Panc1 (cell line): ENCODE measurements around the gene STRADA.

Experiments
- CTCF ChIP-seq: fragments of 450-650 bp; IDR thresholded peaks from 2 replicates; pipeline ENCODE4 v1.5.1; 2017; ENCODE audit warnings: mild to moderate bottlenecking
- POLR2AphosphoS5 ChIP-seq: IDR thresholded peaks from 2 replicates; pipeline ENCODE4 v1.6.1; 2012; ENCODE audit warnings: mild to moderate bottlenecking, low read depth, low read length, moderate library complexity
- REST ChIP-seq, 2 experiments: IDR thresholded peaks; 2 replicates each; pipeline ENCODE4 v1.6.1; 2011 to 2012; ENCODE audit warnings: low read depth in 2 of 2, control low read depth in 1 of 2, low read length in 1 of 2, mild to moderate bottlenecking in 1 of 2, moderate library complexity in 1 of 2; ENCODE audit not compliant: insufficient read depth in 1 of 2
- SIN3A ChIP-seq: IDR thresholded peaks from 2 replicates; pipeline ENCODE4 v1.6.1; 2012; ENCODE audit warnings: low read depth, mild to moderate bottlenecking, low read length, moderate library complexity, borderline replicate concordance; ENCODE audit not compliant: insufficient read depth
- TCF7L2 ChIP-seq: IDR thresholded peaks from 2 replicates; pipeline ENCODE4 v1.6.1; 2011; ENCODE audit warnings: mild to moderate bottlenecking, low read depth, low read length, inconsistent platforms

- TF ChIP-seq CTCF: no peak
- no peak for TF ChIP-seq POLR2AphosphoS5
- TF ChIP-seq REST (IDR thresholded peaks at IDR 0.05; ENCODE audit: insufficient read depth in 1 of 2, low read depth in 2 of 2, low read length in 1 of 2): no peak
- no peak for TF ChIP-seq SIN3A
- TF ChIP-seq TCF7L2: no peak
Measured at GRCh38 chr17:63657786-63658185, 83.8 kb downstream of the STRADA start.
